GM21528 (cell line): ENCODE measurements around the gene ATP8B4.
A peak's percentile ranks its signal among the peaks of the same experiment; 100 is the strongest.

Source experiments
- ATAC-seq: cut with Tn5 transposase; IDR thresholded peaks from one replicate; pipeline ENCODE4 v1.9.1; 2021; ENCODE audit warnings: mild to moderate bottlenecking, moderate library complexity; ENCODE audit not compliant: unreplicated experiment, low FRiP score

The ATP8B4 gene

DNA sequence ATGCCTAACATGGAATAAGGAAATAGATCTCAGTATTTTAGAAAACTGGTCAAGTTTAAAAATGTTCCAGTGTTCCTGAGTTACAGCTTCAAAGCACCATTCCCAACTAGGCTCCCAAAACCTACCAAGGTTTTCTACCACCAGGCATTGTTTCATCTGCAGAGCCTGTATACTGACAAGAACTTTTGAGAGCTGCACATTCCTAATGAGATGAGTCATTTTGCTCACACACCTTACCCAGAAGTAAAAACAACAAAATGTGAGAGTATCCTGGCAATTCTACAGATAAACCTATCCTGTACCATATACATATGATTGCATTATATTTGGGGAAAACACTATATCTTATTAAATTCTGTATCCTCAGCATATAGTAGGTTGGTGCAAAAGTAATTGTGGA, 90.7 kb downstream of the ATP8B4 start:
- ATAC-seq: no peak

DNA sequence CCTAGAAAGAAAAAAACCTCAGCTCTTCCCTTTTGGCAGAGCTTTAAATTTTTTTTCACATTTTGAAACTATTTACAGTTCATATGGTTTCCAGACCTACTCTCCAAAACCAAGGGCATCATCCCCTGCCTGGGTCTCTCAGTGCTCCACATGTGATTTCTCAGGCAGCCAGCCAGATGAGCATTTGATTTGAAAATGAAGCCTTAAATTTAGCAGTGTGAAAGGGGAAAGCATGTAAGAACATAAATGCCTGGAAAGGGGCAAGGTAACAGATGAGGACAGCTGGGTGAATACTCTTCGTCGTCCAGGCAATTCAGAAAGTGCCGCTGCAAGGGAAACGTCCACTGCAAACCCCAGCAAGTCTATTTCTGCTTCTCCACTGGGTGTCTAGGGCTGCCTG, 94.8 kb downstream of the ATP8B4 start:
- no peak for ATAC-seq

- no peak for ATAC-seq
These were observed 100.5 kb downstream of the ATP8B4 start for GRCh38 chr15:50018491-50018890.

DNA sequence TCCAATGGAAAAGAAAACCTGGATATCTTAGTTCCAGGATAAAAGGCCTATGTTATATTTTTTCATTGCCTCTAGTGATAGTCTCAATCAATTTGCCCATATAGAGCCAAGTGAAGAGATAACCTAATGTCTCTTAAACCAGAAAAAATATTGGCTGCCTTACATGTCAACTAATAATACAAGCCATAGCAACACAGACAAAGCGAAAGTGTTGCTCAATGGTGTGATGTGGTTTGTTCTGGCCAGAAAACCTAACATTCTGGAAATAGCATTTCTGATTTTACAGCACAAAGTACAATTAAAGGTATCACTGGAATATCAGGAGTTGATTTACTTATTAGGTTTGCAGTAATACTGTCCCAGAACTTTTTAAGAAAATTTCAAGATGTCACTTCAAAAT, 101.5 kb downstream of the ATP8B4 start:
- no peak for ATAC-seq

DNA sequence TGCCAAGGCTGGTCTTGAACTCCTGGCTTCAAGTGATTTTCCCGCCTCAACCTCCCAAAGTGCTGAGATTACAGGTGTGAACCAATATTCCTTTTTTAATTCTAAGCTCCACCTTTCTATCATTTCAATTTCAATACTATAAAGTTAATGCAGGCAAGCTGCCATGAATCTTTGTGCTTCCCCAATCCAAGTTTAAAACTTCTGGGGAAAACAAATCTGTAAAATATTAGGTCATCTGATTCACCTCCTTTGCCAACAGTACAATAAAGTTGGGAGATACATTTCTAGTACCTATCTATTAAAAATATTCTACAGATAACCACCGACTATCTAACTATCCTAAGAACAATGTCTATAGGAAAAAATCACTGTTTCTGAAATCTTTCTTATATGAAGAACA, 102.1 kb downstream of the ATP8B4 start:
- no peak for ATAC-seq

- ATAC-seq: no peak
These were observed 106.2 kb downstream of the ATP8B4 start for GRCh38 chr15:50012790-50013189.

- no peak for ATAC-seq
These were observed 109.4 kb downstream of the ATP8B4 start for GRCh38 chr15:50009634-50010033.

- ATAC-seq: peak; percentile 99
These were observed 115.2 kb downstream of the ATP8B4 start for GRCh38 chr15:50003786-50004334.

DNA sequence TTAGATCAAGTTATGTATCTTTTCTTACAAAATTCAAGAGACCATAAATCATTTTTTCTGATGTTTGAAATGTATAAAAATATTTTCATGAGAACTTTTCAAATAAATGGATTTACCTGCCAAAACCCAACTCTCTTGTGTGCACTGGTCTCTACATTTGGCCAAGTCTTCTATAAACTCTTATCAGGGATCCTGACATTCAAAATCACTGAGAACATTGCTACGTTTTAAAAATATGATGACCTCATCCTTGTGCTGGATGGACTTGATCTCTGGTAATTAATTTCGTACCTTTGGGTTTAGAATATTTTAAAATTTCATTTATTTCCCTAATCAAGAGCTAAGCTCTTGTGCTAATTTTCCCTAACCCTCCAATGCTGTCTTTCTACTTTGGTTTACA, 127.4 kb downstream of the ATP8B4 start:
- no peak for ATAC-seq

DNA sequence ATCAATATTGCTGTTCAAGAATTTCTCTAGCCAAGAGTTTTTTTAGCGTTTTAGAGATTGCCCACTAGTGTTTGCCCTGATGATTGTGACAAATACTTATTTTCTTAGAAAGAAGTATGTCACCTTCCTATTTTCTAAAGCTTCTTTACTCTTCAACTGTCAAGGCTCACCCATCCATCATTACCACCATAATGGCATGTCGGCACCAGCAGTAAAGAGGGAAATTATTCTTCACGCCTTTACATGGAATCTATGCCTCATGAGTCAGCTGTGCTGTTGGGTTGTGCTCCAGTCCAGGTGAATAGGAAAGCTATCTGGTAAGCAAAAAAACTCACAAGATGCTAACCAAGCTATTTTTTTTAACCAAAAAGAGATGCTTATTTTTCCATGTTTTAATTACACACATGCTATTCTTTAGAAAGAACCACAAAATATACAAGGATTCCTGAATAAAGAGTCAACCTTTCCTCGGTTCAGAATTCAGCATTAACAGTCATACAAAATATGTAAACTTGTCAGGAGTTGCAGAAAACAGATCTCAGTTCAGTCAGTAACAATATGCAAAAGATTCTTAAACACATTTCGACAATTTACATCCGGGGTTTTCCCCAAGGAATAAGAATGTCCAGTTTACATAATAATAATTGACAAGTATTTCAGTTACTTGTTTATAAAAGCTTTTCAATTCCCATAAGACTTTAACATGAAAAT, 128.0 kb downstream of the ATP8B4 start:
- ATAC-seq: no peak

- no peak for ATAC-seq
These were observed 129.5 kb downstream of the ATP8B4 start for GRCh38 chr15:49989498-49989897.

DNA sequence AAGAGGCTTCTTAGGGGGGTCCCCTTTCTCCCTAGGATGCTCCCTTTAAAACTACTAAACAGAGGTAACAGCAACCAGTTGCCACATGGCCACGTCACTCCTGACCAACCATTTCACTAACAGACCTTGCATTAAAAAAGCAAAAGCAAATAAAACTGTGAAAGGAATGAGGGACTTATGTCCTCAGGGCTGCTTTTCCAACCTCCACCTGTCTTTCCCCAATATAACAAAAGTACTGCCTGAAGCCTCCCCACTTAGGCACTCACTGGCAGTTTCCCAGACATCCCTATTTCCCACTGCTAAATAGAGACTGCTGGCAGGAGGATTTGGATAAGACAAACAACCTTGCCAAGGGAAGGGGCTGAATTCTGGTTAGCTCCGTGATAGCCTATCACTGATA, 130.3 kb downstream of the ATP8B4 start:
- ATAC-seq: no peak

- no peak for ATAC-seq
These were observed 131.1 kb downstream of the ATP8B4 start for GRCh38 chr15:49987896-49988295.

GRCh38 chr15:49987198-49987785, 131.7 kb downstream of the ATP8B4 start:
- ATAC-seq: no peak

- ATAC-seq: no peak
These were observed 132.7 kb downstream of the ATP8B4 start for GRCh38 chr15:49986326-49986725.

- no peak for ATAC-seq
These were observed 133.6 kb downstream of the ATP8B4 start for GRCh38 chr15:49985463-49985862.

- no peak for ATAC-seq
These were observed 134.6 kb downstream of the ATP8B4 start for GRCh38 chr15:49984436-49984835.

DNA sequence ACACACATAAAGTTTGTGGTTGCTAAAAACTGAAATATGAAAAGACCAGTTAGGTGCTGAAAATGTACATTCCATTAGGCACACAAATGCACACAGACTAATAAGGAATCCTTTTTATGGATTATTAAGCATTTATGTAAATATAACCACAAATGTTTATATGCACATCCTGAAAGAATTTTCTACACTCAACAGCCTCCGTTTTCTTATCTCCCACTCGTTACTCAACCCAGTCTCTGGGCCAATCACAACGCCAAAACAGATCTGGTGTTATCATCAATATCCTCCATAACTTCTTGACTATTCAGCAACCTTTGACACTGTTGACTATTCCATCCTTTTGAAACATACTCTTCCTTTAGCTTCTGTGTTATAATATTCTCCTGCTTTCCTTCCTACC, 136.4 kb downstream of the ATP8B4 start:
- no peak for ATAC-seq

GRCh38 chr15:49979705-49980382, 139.2 kb downstream of the ATP8B4 start:
- no peak for ATAC-seq

GRCh38 chr15:49978121-49978520, 140.9 kb downstream of the ATP8B4 start:
- no peak for ATAC-seq

GRCh38 chr15:49977306-49977705, 141.7 kb downstream of the ATP8B4 start:
- no peak for ATAC-seq

- no peak for ATAC-seq
These were observed 154.5 kb downstream of the ATP8B4 start for GRCh38 chr15:49964551-49964950.
